Pancreas (tissue), 10 donors: ENCODE measurements around the gene DOK7. TPM values are rescaled to one million over a fixed set of nuclear protein-coding genes. Genes with fewer than 3 reads are reported as not detected.

Source experiments
- ATAC-seq, 4 donors: fragments of 200-7000 bp; cut with Tn5 transposase; one replicate each; pipeline versions ENCODE4 v1.8.0 to v1.9.1; 2020; ENCODE audit warnings: mild to moderate bottlenecking in 4 of 4, moderate library complexity in 4 of 4
- DNase-seq, 6 donors: peaks; one replicate each; pipeline ENCODE4 v3.0.0-alpha.2; 2020
- FAIRE-seq: peaks from 2 replicates; lab custom pipeline; 2012; peaks lifted over from hg19 to GRCh38; lab: Jason Lieb, UNC
- H3K27ac ChIP-seq, 4 donors: fragments of 200-600 bp; sonication (generic); 1 replicate in 3 of 4; 2 replicates in 1 of 4; pipeline versions ENCODE4 v1.5.0 to v1.8.0; 2020
- H3K27me3 ChIP-seq, 4 donors: fragments of 200-600 bp; one replicate each; pipeline ENCODE4 v1.8.0; 2021
- H3K36me3 ChIP-seq, 3 donors: fragments of 200-600 bp; sonication (generic) in 1 of 3; one replicate each; pipeline versions ENCODE4 v1.5.0 to v1.8.0; 2020 to 2021
- H3K4me1 ChIP-seq, 3 donors: fragments of 200-600 bp; one replicate each; pipeline ENCODE4 v1.8.0; 2021
- H3K4me3 ChIP-seq, 4 donors: fragments of 200-600 bp; sonication (generic) in 2 of 4; one replicate each; pipeline versions ENCODE4 v1.5.0 to v1.8.0; 2020 to 2021
- H3K9me3 ChIP-seq, 4 donors: fragments of 200-600 bp; one replicate each; pipeline ENCODE4 v1.8.0; 2021
- CTCF ChIP-seq, 4 donors: fragments of 200-600 bp; sonication (generic) in 3 of 4; IDR thresholded peaks; one replicate each; pipeline versions ENCODE4 v1.5.0 to v1.8.0; 2021; ENCODE audit warnings: antibody characterized with exemption in 4 of 4
- WGBS, 2 donors: extraction: QIAGEN DNeasy Blood & Tissue Kit; methylation state at CpG; one replicate each; pipeline ENCODE4 v1.1.7; 2013; 5-methylcytosine and 5-hydroxymethylcytosine counted together
- intact Hi-C, 3 donors: fragments of 100-400 bp; cut with DNase I; formaldehyde crosslinking; loops; one replicate each; pipeline versions ENCODE4 v1.11.1 to v1.14.2; 2022
- polyA plus RNA-seq, 2 donors: library from polyadenylated mRNA; stranded (reverse); fragments of 200-250 nt; gene quantifications; one replicate each; pipeline ENCODE4 v1.2.3, GENCODE V29; 2013
- total RNA-seq, 6 donors: library from RNA; stranded (reverse); fragmentation: NEBNext Ultra II Directional in 4 of 6; extraction: Animal tissue kit (Norgen Biotek cat#: 25700) in 4 of 6; gene quantifications; one replicate each; pipeline versions ENCODE4 v1.2.1 to v1.2.4, GENCODE V29; 2021 to 2023
- donor health status: healthy with polysubstance abuse.
- donor health status: DM: no; HTN: no; CAD: no; lungs with moderate emphysema.
- donor health status: DM: no; HTN: no; CAD: no.
- donor health status: control.
- donor health status: control.
- donor health status: Bipolar disorder and iron deficiency.
- donor health status: DM: yes; HTN: yes; CAD: no.
- donor health status: DM: no; HTN: no; CAD: no.
- donor health status: DM: no; HTN: no; CAD: no.
- donor health status: DM: yes; HTN: yes; CAD: no.

DOK7 gene
- total and polyA plus RNA-seq, 8 donors: 2.5 to 8.0 (median 4.2) TPM

GRCh38 chr4:3424522-3425095, 38.5 kb upstream of the DOK7 start:
- H3K36me3 ChIP-seq: peaks cover 0 to 3% (median 0%) of the 10 kb centered on the region in 3 donors
- H3K4me1 ChIP-seq: no peaks in the 10 kb centered on the region
- H3K27me3 ChIP-seq: no peaks in the 10 kb centered on the region
- DNase-seq: no peak
- 92 to 95% methylated on average over 20 of the region's 20 CpGs for WGBS, 2 donors
- no peak overlapping the region for H3K27ac ChIP-seq
- no peak for TF ChIP-seq CTCF (IDR thresholded peaks at IDR 0.05)
- H3K4me3 ChIP-seq: no peak overlapping the region
- H3K9me3 ChIP-seq: no peaks in the 10 kb centered on the region
- intact Hi-C loops: loop anchor here in 1 of 3 donors (10.0 kb wide), 1 partner anchor 60 kb away; no protein-coding TSS in a partner anchor
- no peak for FAIRE-seq
- ATAC-seq: no peak

- no peaks in the 10 kb centered on the region for H3K4me1 ChIP-seq
- ATAC-seq: no peak
- H3K9me3 ChIP-seq: no peaks in the 10 kb centered on the region
- no peak for TF ChIP-seq CTCF (IDR thresholded peaks at IDR 0.05)
- intact Hi-C loops: loop anchor here in 1 of 3 donors (10.0 kb wide), 1 partner anchor 62 kb away; no protein-coding TSS in a partner anchor
- no peak for FAIRE-seq
- DNase-seq: no peak
- peaks cover 0 to 3% (median 0%) of the 10 kb centered on the region in 3 donors for H3K36me3 ChIP-seq
- H3K27me3 ChIP-seq: no peaks in the 10 kb centered on the region
- 93 to 96% methylated on average over 24 of the region's 24 CpGs for WGBS, 2 donors
- H3K27ac ChIP-seq: no peak overlapping the region
- no peak overlapping the region for H3K4me3 ChIP-seq
Observed at GRCh38 chr4:3426465-3427133, 36.5 kb upstream of the DOK7 start.

GRCh38 chr4:3427134-3427476, 36.0 kb upstream of the DOK7 start:
- Histone ChIP-seq H3K27me3 (no peaks in the 10 kb centered on the region), H3K4me1 (no peaks in the 10 kb centered on the region), H3K4me3 (no peak overlapping the region), H3K36me3 (peaks cover 0 to 3% (median 0%) of the 10 kb centered on the region in 3 donors), H3K27ac (no peak overlapping the region), H3K9me3 (no peaks in the 10 kb centered on the region)
- intact Hi-C loops: loop anchor here in 1 of 3 donors (10.0 kb wide), 1 partner anchor 62 kb away; no protein-coding TSS in a partner anchor
- 96 to 98% methylated on average over 9 of the region's 9 CpGs for WGBS, 2 donors
- TF ChIP-seq CTCF (IDR thresholded peaks at IDR 0.05): no peak
- FAIRE-seq (no peak), DNase-seq (no peak), ATAC-seq (no peak)

- FAIRE-seq (no peak), ATAC-seq (no peak), DNase-seq (no peak)
- H3K36me3 ChIP-seq: peaks cover 0 to 3% (median 0%) of the 10 kb centered on the region in 3 donors
- no peaks in the 10 kb centered on the region for H3K9me3 ChIP-seq
- no peaks in the 10 kb centered on the region for H3K4me1 ChIP-seq
- no peak for TF ChIP-seq CTCF (IDR thresholded peaks at IDR 0.05)
- WGBS, 2 donors: 93 to 95% methylated on average over 17 of the region's 17 CpGs
- H3K4me3 ChIP-seq: no peak overlapping the region
- H3K27me3 ChIP-seq: no peaks in the 10 kb centered on the region
- no peak overlapping the region for H3K27ac ChIP-seq
- intact Hi-C loops: loop anchor here in 1 of 3 donors (10.0 kb wide), 1 partner anchor 63 kb away; no protein-coding TSS in a partner anchor
Observed at GRCh38 chr4:3427706-3428446, 35.2 kb upstream of the DOK7 start.
